ENCODE results near the gene TFF1. TPM values are rescaled to one million over a fixed set of nuclear protein-coding genes. Genes with fewer than 3 reads are reported as not detected.
A peak's percentile ranks its signal among the peaks of the same experiment; 100 is the strongest.

The TFF1 gene
- polyA plus RNA-seq, 4 donors: 0.57 TPM; not detected in 3

GRCh38 chr21:42346866-42347600 lies 19.3 kb downstream of the TFF1 start:
- no peak for DNase-seq (ENCODE audit: low read depth in 4 of 4, low spot score in 2 of 4)

DNA sequence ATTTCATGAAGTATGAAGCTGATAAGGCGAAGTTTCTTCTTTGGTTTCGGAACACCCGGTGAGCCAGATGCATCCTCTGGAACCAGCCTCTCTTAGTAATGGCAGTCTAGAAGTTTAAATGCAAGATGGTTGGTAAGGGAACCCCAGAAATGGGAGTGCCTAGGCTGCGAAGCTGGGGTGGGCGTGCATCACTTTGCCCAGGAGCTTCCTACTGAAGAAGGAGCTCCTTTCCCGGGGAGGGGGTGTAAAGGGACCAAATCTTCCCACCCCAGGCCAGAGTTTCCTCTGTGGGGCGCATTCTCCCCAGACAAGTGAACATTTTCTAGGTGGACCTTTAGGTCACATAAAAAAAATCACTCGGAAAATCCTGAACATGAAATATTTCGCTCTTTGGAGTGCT lies 19.9 kb downstream of the TFF1 start:
- DNase-seq (ENCODE audit: low read depth in 4 of 4, low spot score in 2 of 4): no peak

- DNase-seq (ENCODE audit: low read depth in 4 of 4, low spot score in 2 of 4): no peak
Observed at GRCh38 chr21:42344631-42345030, 21.7 kb downstream of the TFF1 start.

- no peak for DNase-seq (ENCODE audit: low read depth in 4 of 4, low spot score in 2 of 4)
Observed at GRCh38 chr21:42343963-42344510, 22.3 kb downstream of the TFF1 start.

DNA sequence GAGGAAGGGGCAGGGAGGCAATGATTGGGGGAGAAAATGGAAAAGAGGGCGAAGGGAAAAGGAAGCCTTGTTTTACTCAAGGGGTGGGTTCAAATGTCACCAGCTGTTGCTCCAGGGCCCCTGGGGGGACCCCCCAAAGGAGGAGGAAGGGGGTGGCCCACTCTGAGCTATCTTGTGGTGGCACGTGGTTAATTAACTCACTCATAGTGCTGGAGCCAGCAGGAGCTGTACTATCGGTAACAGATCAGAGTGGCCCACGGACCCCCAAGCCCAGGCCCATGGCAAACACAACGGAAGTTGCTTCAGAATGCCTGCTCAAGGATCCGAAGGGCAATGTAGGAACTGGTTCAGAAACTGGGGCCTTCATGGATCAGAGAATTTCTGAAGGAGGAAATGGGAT lies 22.8 kb downstream of the TFF1 start:
- DNase-seq (ENCODE audit: low read depth in 4 of 4, low spot score in 2 of 4): no peak

DNA sequence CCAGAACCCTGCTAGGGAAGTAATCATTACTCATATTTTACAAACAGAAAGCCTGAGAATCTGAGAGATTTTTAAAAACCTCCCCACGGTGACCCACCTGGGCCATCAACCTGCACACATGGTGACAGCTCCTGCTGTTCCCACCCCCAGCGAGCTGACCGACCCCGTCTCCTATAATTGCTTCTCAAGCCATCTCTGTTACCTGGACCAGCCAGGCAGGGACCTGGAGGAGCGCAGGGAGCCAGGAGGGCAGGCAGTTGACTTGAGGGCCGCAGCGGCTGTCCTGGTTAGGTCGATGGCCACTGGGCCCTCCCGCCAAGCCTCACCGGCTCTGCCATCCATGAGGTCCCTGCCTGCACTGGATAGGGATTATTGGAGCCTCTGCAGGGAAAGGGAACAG lies 23.2 kb downstream of the TFF1 start:
- DNase-seq (ENCODE audit: low read depth in 4 of 4, low spot score in 2 of 4): no peak

DNA sequence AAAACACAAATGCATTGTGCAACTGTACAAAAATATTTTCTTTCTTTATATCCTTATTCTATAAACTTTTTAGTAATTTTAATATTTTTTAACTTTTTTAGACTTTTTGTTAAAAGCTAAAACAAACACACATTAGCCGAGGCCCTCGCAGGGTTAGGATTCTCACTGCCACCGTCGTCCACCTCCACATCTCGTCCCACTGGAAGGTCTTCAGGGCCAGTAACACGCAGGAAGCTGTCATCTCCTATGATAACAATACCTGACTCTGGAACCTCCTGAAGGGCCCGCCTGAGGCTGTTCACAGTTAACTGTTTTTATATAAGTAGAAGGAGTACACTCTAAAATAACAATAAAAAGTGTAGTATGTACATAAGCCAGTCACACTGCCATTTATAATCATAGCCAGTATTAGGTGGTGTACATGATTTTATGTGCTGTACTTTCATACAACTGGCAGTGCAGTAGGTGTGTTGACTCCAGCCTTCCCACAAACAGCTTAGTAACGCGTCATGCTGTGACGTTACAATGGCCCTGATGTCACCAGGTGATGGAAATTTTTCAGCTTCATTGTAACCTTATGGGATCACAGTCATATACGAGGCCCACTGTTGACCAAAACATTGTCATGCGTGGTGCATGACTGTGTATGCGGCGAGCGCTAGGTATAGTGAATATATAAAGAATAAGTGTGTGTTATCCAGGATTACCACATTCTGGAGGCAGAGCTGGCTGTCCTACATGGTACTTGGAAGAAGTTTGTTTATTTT lies 24.4 kb downstream of the TFF1 start:
- DNase-seq (ENCODE audit: low read depth in 4 of 4, low spot score in 2 of 4): no peak

DNA sequence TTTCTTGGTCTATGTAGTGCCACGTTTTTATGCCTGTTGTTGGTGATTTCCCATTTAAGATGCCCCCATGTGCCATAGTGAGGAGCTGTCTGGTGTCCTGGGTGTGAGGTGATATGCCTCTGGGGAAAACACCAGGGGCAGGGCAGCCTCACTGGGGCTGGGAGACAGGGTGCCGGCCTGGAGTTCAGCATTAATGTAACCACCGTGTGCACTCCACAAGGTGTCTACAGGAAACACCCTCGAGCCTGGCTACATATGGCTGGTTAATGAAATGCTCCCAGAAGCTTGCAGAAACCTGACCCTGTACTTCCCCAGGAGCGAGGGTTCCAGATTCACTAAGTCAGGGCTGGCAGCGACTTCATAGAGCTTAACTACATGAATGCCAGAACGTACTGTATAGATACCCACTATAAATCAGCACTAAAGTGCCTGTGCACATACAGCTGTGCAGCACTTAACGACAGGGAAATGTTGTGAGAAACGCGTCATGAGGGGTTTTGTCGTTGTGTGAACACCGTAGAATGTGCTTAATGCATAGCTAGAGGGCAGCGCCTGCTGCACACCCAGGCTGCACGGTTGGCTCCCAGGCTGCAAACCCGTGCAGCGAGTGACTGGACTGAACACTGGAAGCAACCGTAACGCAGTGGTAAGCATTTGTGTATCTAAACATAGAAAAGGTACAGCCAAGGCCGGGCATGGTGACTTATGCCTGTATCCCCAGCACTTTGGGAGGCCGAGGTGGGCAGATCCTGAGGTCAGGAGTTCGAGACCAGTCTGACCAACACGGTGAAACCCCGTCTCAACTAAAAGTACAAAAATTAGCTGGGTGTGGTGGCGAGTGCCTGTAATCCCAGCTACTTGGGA lies 25.9 kb downstream of the TFF1 start:
- no peak for DNase-seq (ENCODE audit: low read depth in 4 of 4, low spot score in 2 of 4)

DNA sequence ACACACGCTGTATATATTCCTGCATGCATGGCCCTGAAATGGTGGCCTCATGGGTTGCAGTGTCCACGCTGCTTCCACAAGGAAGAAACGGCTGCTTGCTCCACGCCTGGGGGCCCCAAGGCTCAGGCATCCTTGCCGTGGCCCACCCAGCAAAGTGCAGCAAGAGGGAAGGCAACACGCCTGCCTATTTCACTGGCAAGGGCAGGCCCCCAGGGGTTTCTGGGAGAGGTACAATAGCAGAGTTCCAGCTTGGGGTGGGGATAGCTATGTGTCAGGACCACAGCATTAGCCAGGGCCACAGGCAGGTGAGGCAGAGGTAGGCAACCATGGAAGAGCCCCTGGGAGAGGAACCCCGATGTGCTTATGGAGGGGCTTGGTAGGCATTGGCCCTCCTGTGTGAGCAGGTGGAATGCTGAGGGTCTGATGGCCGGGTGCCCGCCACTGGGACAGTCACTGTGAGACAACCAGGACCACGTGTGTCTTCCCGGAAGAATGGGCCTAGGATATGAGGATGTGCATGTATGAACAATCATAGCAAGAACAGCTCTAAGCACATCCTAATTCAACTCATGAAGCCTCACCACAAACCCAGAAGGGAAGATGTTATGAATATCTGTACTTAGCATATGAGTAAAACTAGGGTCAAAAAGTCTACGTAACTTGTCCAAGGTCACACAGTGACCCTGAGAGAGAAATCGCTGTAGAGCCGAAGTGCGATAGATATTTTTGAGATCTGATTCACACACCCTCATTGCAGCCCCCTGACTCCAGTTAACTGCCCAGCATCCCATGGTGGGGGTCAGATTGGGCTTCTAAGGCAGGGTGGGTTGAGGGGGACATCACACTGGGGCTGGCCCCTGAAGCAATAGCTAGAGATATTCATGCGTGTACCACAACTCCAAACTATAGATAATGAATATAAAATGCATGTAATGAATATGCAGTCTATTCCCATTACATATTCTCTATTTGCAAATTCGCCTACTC lies 27.3 kb downstream of the TFF1 start:
- DNase-seq (ENCODE audit: low read depth in 4 of 4, low spot score in 2 of 4): no peak

DNA sequence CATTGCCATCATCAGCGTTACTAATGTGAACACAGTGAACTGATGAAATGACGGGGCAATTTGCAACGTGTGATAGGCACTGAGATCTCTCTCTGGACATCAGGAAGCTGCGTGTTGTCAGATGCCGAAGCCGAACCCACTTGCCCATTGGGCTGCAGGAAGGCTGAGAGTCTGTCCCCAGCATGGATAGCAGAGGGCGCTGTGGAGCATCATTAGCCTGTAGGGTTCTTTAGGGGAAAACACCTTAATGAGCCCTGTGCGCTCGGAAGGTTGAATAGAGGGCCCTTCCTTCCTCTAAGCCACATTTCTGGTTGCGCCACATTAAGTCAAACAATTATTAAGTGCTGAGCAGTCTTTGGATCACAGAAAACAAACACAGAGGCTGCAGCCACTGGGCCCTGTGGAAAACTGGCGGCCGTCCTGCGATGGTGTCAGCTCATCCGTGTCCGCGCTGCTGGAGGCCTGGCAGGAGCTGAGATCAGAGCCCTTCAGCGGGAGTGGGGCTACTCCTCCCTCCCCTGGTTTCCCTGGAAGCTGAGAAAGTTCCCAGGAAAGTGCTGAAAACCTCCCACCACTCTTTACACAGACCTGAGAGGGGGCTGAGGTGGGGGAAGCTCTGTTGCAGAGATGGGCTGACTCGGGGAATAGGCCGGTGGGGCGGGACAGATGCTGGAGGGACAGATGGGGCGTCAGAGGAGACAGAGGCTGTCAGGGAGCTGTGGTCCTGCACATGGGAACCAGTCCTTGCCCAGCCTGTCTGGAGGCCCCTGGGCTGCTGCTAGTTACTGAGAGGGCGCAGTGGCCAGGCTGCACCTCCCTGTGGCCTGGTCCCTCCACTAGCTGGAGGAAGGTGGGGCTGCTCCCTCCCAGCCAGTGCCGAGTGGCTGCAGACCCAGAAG lies 28.3 kb downstream of the TFF1 start:
- peak in 3 of 4 donors; percentile 57 to 74 (median 62) for DNase-seq (ENCODE audit: low read depth in 4 of 4, low spot score in 2 of 4)

- DNase-seq (ENCODE audit: low read depth in 4 of 4, low spot score in 2 of 4): no peak
Observed at GRCh38 chr21:42337276-42337675, 29.1 kb downstream of the TFF1 start.

GRCh38 chr21:42336054-42336453 lies 30.3 kb downstream of the TFF1 start:
- DNase-seq (ENCODE audit: low read depth in 4 of 4, low spot score in 2 of 4): no peak

DNA sequence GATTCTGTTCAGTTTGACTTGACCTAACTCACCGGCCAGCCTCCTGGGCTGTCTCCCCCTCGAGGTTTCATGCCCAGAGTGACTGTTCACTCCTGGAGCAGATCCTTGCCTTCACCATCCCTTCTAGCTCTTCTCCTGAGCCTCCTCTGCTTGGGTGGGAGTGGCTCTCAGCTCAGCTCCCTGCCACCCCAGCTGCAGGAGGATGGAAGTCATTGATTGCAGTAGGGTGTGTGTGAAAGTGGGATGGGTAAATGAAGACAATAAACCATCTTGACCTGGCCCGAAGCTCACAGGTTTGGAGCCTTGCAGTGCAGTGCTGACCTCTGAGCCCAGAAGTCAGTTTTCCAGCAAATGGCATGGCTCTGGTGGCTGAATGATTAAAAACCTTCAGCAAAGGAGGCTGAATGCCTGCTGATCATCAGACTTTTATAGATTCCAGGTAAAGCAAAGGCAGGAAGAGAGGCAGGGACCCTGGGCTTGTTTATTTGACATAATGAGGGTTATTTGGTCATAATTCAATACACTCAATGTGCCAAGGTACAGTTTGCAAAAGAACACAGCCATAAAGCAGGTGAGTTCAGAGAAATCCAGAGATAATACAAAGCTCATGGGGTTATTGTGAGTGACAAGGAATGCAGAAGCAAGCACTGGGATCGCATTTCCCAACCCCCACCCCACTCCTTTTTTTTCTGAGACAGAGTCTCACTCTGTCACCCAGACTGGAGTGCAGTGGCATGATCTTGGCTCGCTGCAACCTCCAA lies 33.6 kb downstream of the TFF1 start:
- no peak for DNase-seq (ENCODE audit: low read depth in 4 of 4, low spot score in 2 of 4)

GRCh38 chr21:42331660-42332059 lies 34.7 kb downstream of the TFF1 start:
- no peak for DNase-seq (ENCODE audit: low read depth in 4 of 4, low spot score in 2 of 4)

GRCh38 chr21:42330380-42331371 lies 35.7 kb downstream of the TFF1 start:
- no peak for DNase-seq (ENCODE audit: low read depth in 4 of 4, low spot score in 2 of 4)

GRCh38 chr21:42324896-42325295 lies 41.4 kb downstream of the TFF1 start:
- no peak for DNase-seq (ENCODE audit: low read depth in 4 of 4, low spot score in 2 of 4)

DNA sequence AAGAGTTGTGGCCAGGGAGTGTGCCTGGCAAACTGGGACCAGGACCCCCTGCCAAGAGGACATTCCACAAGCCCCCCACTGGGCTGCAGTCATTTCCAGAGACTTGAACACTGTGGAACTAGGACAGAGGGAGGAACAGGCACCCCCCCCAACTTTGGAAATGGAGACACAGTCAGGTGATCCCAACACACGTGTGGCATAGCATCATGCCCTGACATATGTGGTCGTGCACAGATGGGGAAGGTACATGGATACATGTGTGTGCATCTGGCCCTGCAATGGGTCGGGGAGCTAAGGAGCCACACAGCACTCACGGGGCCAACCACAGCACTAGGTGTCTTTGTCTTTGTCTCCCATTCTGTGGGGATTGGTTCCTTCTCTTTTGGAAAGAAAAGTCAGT lies 44.5 kb downstream of the TFF1 start:
- DNase-seq (ENCODE audit: low read depth in 4 of 4, low spot score in 2 of 4): no peak
